GM11168 (cell line): ENCODE results near the gene SF3B6.
"Not testable (repeated sequence)": the region's sequence is repeated elsewhere in the genome, so short reads cannot be mapped to it uniquely, and the experiment has no call there.

Experiments
- in situ Hi-C: fragments of 300-500 bp; cut with MboI; formaldehyde crosslinking; loops from one replicate; pipeline ENCODE4 v1.12.0; 2022; ENCODE audit warnings: low sequenced_read_pairs; ENCODE audit not compliant: unreplicated experiment

The SF3B6 gene

GRCh38 chr2:24075915-24076848 is at the start of gene SF3B6:
TSS of gene SF3B6 (minus strand) at chr2:24076326. CDS start at chr2:24076229, 97 bp downstream.
- in situ Hi-C loops, result no loop called here

GRCh38 chr2:24123922-24124580 is 47.9 kb upstream of the SF3B6 start:
- in situ Hi-C loops, result no loop called here

- in situ Hi-C loops, result no loop called here
Observed at GRCh38 chr2:24123195-24123921, 47.2 kb upstream of the SF3B6 start, which contains the start of the genes FAM228B and PFN4. TSS of gene FAM228B (plus strand) at chr2:24123469. CDS start at chr2:24124362, 893 bp downstream. TSS of gene PFN4 (minus strand) at chr2:24123334. CDS start at chr2:24122535, 799 bp downstream.

GRCh38 chr2:24122366-24123194 is 46.5 kb upstream of the SF3B6 start:
- in situ Hi-C loops, result no loop called here

GRCh38 chr2:24121469-24121868 is 45.3 kb upstream of the SF3B6 start:
- in situ Hi-C loops, result no loop called here

GRCh38 chr2:24121066-24121465 is 44.9 kb upstream of the SF3B6 start:
- in situ Hi-C loops, result no loop called here

- in situ Hi-C loops, result no loop called here
Observed at GRCh38 chr2:24117902-24118301, 41.8 kb upstream of the SF3B6 start.

GRCh38 chr2:24115057-24115456 is 38.9 kb upstream of the SF3B6 start:
- in situ Hi-C loops, result no loop called here

GRCh38 chr2:24111407-24111901 is 35.3 kb upstream of the SF3B6 start:
- in situ Hi-C loops, result no loop called here

- in situ Hi-C loops, result no loop called here
Observed at GRCh38 chr2:24110660-24111303, 34.7 kb upstream of the SF3B6 start.

- in situ Hi-C loops, result not testable (repeated sequence)
Observed at GRCh38 chr2:24109431-24109830, 33.3 kb upstream of the SF3B6 start.

GRCh38 chr2:24107336-24107735 is 31.2 kb upstream of the SF3B6 start:
- in situ Hi-C loops, result no loop called here

- in situ Hi-C loops, result no loop called here
Observed at GRCh38 chr2:24106786-24107185, 30.7 kb upstream of the SF3B6 start.

- in situ Hi-C loops, result no loop called here
Observed at GRCh38 chr2:24105816-24106215, 29.7 kb upstream of the SF3B6 start.

- in situ Hi-C loops, result no loop called here
Observed at GRCh38 chr2:24104906-24105305, 28.8 kb upstream of the SF3B6 start.

- in situ Hi-C loops, result no loop called here
Observed at GRCh38 chr2:24104110-24104650, 28.1 kb upstream of the SF3B6 start.

GRCh38 chr2:24102677-24103076 is 26.6 kb upstream of the SF3B6 start:
- in situ Hi-C loops, result no loop called here

- in situ Hi-C loops, result no loop called here
Observed at GRCh38 chr2:24101992-24102391, 25.9 kb upstream of the SF3B6 start.

- in situ Hi-C loops, result not testable (repeated sequence)
Observed at GRCh38 chr2:24100732-24101131, 24.6 kb upstream of the SF3B6 start.
